ENCODE data around the gene LIPK. TPM values are rescaled to one million over a fixed set of nuclear protein-coding genes. Genes with fewer than 3 reads are reported as not detected.

The LIPK gene
- not detected in 2 replicates for total RNA-seq (2021; fragmentation: NEBNext Ultra II Directional; extraction: Animal tissue kit (Norgen Biotek cat#: 25700))
- polyA plus RNA-seq (2011; rRNA removed), result not detected in 2 replicates
- polyA plus RNA-seq (2011; cell fraction: cytosol; rRNA removed), result not detected
- polyA plus RNA-seq (2011; cell fraction: nucleus; rRNA removed), result not detected
- polyA plus RNA-seq (2012, experiment 1 of 2), result not detected in 4 replicates
- polyA plus RNA-seq (2012, experiment 2 of 2), result not detected
- not detected for polyA plus RNA-seq (2013, experiment 1 of 2)
- polyA plus RNA-seq (2013, experiment 2 of 2), result not detected
- not detected in 2 replicates for polyA minus RNA-seq (2011; rRNA and poly(A)+ RNA removed)
- polyA minus RNA-seq (2011; cell fraction: cytosol; rRNA and poly(A)+ RNA removed), result not detected
- not detected for polyA minus RNA-seq (2011; cell fraction: nucleus; rRNA and poly(A)+ RNA removed)
- long read RNA-seq, experiment 1, result 0 reads
- long read RNA-seq, experiment 2, result 0 reads

GRCh38 chr10:88705958-88706357 is at the start of gene LIPK:
LIPK (plus strand) TSS chr10:88706249; CDS start chr10:88724544, 18,295 bp downstream.
- Histone ChIP-seq H3K4ac (replicated peaks; ENCODE audit: insufficient read length, low read depth, low read length) (no peak within 1 kb of the TSS), H2BK12ac (ENCODE audit: low read depth, low read length) (no peak within 1 kb of the TSS), H3K27me3 (replicated peaks in 1 of 4; ENCODE audit: control insufficient read depth in 3 of 4, extremely low read depth in 1 of 4, insufficient read depth in 3 of 4, low read length in 3 of 4) (peaks cover 28 to 59% (median 46%) of the 10 kb centered on the region in 4 experiments), H3K79me1 (ENCODE audit: low read depth, low read length) (no peaks in the 10 kb centered on the region), H3K4me3 (ENCODE audit: extremely low read depth in 1 of 4, insufficient read depth in 2 of 4, low read depth in 3 of 4, low read length in 4 of 4) (no peak within 1 kb of the TSS), H2BK120ac (replicated peaks; ENCODE audit: low read depth, low read length) (no peak within 1 kb of the TSS), H3K18ac (ENCODE audit: extremely low read depth, low read length) (no peak within 1 kb of the TSS), H3K9ac (replicated peaks in 1 of 4; ENCODE audit: extremely low read depth in 1 of 4, low read depth in 3 of 4, low read length in 3 of 4) (no peak within 1 kb of the TSS), H4K91ac (replicated peaks; ENCODE audit: insufficient read length, low read length) (no peak within 1 kb of the TSS), H2AFZ (ENCODE audit: low read length) (no peak within 1 kb of the TSS), H3K14ac (ENCODE audit: insufficient read length) (no peak within 1 kb of the TSS), H4K5ac (ENCODE audit: insufficient read length, low read depth, low read length) (no peak within 1 kb of the TSS), H2BK20ac (ENCODE audit: low read length) (no peak within 1 kb of the TSS), H2BK15ac (ENCODE audit: low read length) (no peak within 1 kb of the TSS), H3K9me3 (ENCODE audit: insufficient read depth in 2 of 2, low read depth in 1 of 2, low read length in 1 of 2) (no peaks in the 10 kb centered on the region), H3K4me1 (replicated peaks in 1 of 4; ENCODE audit: control insufficient read depth in 3 of 4, insufficient read depth in 4 of 4, low read length in 3 of 4) (peaks cover 0 to 5% (median 2%) of the 10 kb centered on the region in 4 experiments; a peak in 1 of 7 replicates), H3K23me2 (ENCODE audit: low read depth, low read length) (no peaks in the 10 kb centered on the region), H3K23ac (ENCODE audit: insufficient read length) (no peak within 1 kb of the TSS), H3K27ac (ENCODE audit: low read depth, low read length) (no peak within 1 kb of the TSS), H2BK5ac (ENCODE audit: low read depth, low read length) (no peak within 1 kb of the TSS), H4K20me1 (replicated peaks in 1 of 2; ENCODE audit: control insufficient read depth in 1 of 2, insufficient read depth in 2 of 2, low read length in 2 of 2) (no peaks in the 10 kb centered on the region), H3K4me2 (ENCODE audit: insufficient read depth in 1 of 2, low read depth in 2 of 2, low read length in 2 of 2) (no peak within 1 kb of the TSS), H2AK5ac (ENCODE audit: low read depth, low read length) (no peak within 1 kb of the TSS), H3K36me3 (ENCODE audit: control insufficient read depth in 2 of 4, insufficient read depth in 4 of 4, low read length in 3 of 4) (no peaks in the 10 kb centered on the region), H3K56ac (replicated peaks; ENCODE audit: insufficient read length, low read depth, low read length) (no peak within 1 kb of the TSS), H3K79me2 (ENCODE audit: control insufficient read depth in 1 of 2, insufficient read depth in 2 of 2, low read length in 2 of 2) (no peaks in the 10 kb centered on the region), H4K8ac (ENCODE audit: extremely low read depth, insufficient read depth, low read length) (no peak within 1 kb of the TSS)
- TF ChIP-seq ASH2L (IDR thresholded peaks at IDR 0.05; ENCODE audit: low read length), result no peak
- TF ChIP-seq EGR1 (IDR thresholded peaks at IDR 0.05; ENCODE audit: borderline replicate concordance, low read depth, low read length), result no peak
- TF ChIP-seq CTCF (IDR thresholded peaks at IDR 0.05; ENCODE audit: control extremely low read depth in 1 of 3, insufficient read depth in 1 of 3, low read depth in 1 of 3, low read length in 3 of 3), result no peak
- no peak for TF ChIP-seq GABPA (IDR thresholded peaks at IDR 0.05; ENCODE audit: borderline replicate concordance, insufficient read depth, low read length)
- no peak for TF ChIP-seq KDM4A (IDR thresholded peaks at IDR 0.05; ENCODE audit: low read depth, low read length, severe bottlenecking)
- TF ChIP-seq EP300 (IDR thresholded peaks at IDR 0.05; ENCODE audit: borderline replicate concordance in 1 of 2, low read depth in 2 of 2, low read length in 2 of 2), result no peak
- TF ChIP-seq CTBP2 (IDR thresholded peaks at IDR 0.05; ENCODE audit: borderline replicate concordance, insufficient read depth, insufficient read length, low read length), result no peak
- DNase-seq (ENCODE audit: low read depth in 1 of 2, low spot score in 2 of 2), result no peak
- WGBS, 2 experiments (ENCODE audit: extremely low coverage in 1 of 2, insufficient coverage in 1 of 2, insufficient read length in 1 of 2, insufficient replicate concordance in 2 of 2, low coverage in 1 of 2, low lambda C conversion rate in 2 of 2, missing lambda C conversion rate in 1 of 2), result 92% methylated on average over 1 of the region's 1 CpG; no CpG with 5 or more reads in 1 of the 2 experiments
- FAIRE-seq, result no peak
- ChIA-PET CTCF (ENCODE audit: partially characterized antibody) (interaction anchor here (1.0 to 1.7 kb wide), 2 partner anchors 12 to 22 kb away, joined by 3 to 8 read pairs; no protein-coding TSS in a partner anchor), POLR2A (ENCODE audit: partially characterized antibody) (no interaction called here)

Measured in H1 (cell line).